ENCODE data around the gene MAML3. TPM values are rescaled to one million over a fixed set of nuclear protein-coding genes. Genes with fewer than 3 reads are reported as not detected.

Gene MAML3
- total RNA-seq, 1 donor from 2014 or later = 9.5 TPM

DNA sequence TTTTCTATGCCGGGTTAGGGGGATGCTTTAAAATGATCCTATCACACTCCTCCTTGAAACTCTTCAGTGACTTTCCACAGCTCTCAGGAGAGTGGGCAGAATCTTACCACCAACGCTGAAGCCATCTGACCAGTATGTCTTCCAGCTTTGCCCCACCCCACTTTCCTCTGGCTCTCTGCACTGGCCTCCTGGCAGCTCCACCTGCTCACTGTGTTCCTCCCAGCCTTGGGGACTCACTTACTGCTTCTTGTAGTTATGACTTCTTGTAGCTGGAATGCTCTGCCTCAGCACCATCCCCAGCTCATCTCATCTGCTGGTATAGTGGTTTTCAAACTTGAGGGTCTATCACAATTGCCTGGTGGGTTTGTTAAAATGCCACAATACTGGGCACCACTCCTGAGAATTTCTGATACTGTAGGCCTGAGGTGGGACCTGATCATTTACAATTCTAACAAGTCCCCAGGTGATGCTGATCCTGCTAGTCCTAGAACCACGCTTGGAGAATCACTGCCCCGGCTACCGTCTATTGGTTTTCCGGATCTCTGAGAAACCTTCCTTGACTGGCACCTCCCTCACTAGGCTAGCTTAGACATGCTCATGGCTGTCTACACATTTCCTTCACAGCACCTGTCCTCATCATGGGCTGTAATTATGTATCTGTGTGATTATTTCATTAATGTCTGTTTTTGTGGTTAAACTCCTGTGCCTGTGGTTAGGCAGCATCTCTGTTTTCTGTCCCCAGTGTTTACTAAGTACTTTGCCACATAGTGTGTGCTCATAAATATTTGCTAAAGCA, 336.1 kb downstream of the MAML3 start:
- DNase-seq (ENCODE audit: low read depth, low spot score) = no peak

DNA sequence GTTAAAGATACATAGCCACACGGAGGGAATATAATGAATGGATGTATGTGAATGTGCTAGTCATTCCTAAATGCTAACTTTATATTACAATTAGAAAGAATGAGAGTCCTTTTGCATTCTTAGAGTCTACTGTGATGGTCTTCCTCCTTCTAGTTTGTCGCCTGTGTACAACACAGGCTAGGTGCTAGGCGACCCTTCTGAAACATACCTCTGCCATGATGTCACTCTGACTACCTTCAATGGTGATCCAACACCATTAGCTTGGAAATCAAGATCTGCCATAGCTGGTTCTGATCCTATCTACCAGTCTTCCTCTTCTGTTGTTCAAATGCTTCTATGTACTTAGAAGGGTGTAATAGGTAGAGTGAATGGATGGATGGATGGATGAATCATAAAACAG, 337.1 kb downstream of the MAML3 start:
- no peak for DNase-seq (ENCODE audit: low read depth, low spot score)

DNA sequence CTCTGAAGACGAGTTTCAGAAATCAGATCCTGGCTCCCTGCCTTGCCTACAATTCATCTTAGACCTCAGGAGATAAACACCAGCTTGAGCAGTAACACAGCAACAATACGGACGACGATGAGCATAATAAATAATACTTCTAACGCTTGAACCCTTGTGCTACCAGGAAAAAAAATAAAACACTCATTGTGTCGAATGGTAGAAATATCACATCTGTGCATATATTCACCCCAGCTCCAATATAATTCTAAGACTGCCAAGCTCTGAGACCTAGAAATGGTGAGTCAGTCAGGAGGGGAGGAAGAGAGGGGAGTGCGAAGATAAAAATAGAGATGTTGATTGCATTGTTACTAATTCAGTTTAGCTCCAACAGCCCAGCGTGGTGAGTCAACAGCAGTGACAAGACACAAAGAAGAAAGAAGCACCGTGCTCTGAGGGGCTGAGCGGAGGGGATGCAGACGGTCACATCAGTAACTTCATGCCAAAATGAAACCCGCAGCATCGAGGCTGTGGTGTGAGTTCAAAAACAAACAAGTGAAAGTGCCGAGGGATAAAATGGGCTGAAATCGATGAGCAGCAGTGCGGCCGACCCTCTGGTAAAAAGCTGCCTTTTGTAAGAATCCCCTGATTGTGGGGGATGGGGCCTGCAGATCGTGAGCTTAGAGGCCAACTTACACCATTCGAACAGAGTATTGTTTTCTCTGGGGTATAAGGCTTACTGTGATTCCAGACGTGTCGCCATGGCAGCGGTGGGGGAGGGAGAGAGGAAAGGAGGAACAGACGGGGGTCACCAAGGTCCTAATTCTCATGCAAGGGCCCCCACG, 338.0 kb downstream of the MAML3 start:
- peak; percentile 67 for DNase-seq (ENCODE audit: low read depth, low spot score)

DNA sequence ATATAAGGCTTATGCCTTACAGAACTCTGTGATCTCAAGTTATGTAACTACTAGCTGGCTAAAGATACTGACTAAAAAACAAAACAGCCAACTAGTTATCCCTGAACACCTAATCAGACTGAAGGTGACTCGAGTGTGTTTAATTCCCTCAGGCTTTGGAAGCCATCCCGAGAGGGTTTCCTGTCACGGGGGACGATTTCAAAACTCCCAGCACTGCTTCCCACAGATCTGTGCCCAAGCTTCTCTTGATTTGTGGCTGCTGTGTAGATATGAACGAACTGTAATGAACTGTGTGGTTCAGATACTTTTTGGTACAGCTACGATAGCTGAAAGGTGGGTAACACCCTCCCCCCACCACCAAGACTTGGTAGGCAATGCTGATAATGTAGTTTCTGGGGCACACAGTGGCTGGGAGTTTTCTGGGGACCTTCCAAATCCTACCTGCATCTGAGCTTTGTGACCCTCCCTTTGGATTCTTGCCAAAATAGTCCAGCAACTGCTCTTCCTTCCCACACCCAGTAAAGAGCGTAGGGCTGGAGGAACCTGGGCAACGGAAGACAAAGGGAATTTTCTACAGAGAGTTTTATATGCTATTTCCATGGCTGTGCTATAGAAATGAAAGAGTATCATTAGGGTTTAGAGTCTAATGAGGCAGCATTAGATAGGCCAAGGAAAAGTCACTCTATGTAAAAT, 339.5 kb downstream of the MAML3 start:
- DNase-seq (ENCODE audit: low read depth, low spot score) = no peak

DNA sequence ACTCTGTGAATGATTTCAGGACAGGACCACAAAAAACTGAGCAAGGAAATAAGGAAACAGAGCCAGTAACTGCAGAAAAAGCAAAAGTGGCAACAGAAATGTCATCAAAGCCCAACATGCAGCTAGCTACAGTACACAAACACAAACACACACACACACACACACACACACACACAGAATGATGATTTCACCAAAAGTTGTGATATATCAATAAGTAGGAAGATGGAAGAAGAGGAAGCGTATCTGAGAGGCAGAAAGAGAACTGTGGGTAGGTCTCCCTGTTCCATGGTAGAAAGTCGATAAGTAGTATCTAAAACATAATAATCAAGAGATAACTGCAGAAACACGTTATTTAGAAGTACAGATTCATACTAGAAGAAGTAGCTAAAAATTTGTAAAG, 340.1 kb downstream of the MAML3 start:
- no peak for DNase-seq (ENCODE audit: low read depth, low spot score)

DNA sequence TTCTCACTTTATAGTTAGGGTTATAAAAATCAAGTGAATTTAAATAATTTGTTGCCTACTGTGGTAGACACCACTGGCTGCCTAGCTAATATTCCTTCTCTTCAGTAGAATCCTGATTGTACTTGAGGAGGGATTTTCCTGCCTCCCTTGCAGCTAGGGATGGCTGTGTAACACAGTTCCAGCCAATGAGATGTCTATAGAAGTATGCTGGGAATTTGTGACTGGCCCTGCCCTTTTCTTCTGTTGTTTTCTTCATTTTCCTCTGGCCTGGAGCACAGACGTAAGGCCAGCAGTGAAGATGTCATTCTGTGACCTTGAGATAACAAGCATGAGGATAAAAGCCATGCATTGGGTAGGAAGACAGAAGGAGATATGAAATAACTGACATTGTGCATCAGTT, 343.3 kb downstream of the MAML3 start:
- DNase-seq (ENCODE audit: low read depth, low spot score) = no peak

DNA sequence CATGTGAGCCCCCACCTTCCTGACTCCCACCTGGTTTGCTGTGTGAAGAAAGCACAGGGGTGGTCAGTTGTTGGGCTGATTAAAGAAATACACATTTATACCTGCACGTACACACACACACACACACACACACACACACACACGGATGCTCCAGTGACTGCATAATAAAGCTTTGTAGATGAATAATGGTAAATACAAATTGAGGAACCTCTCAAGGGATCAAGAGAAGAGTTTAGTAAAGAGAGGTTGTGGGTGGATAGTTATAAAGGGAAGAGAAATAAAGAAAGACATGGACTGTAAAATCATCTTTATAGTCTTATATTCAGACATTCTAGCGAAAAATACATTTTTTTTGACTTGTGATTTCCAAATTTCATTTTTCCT, 344.2 kb downstream of the MAML3 start:
- DNase-seq (ENCODE audit: low read depth, low spot score) = no peak

DNA sequence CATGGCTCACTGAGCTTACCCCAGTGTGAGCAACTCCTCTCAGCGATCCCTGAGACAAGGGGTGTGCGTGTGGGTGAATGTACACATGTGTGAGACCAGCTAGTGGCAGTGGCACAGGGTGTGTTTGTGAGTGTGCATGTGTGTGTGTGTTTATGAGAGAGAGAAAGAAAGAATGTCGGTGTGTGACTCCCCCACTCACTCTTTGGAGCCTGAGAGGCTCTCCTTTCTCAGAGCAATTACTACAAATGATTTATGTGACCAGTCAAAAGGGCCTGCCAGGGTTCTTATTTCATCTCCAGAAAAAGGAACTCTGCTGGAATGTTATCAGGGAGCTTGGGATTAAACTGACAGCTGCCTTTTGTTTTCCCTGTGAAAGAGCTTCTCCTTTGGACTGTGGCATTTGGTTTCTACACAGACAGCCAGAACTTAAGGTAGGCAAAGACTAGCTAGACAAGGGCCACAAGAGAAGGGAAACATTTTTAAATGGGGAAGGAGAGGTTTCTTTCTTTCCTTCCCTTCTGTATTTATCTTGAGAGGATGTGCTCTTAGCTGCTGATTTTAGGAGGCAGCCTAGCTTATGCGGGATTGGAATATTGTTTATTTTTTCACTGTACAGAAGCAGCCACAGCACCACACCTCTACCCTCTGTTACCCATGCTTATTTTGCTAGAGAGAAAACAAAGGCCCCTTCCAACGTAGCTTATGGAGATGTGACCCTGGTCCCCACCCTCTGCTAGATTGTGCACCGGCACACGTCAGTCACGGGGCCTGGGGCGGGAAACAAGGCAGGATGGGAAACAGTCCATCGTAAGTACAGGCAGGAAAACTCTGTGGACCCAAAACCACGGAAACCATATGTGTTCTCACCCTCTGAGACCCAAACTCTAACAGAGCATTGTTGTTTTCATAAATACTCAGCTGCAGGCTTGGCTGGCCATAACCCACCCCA, 344.9 kb downstream of the MAML3 start:
- no peak for DNase-seq (ENCODE audit: low read depth, low spot score)

DNA sequence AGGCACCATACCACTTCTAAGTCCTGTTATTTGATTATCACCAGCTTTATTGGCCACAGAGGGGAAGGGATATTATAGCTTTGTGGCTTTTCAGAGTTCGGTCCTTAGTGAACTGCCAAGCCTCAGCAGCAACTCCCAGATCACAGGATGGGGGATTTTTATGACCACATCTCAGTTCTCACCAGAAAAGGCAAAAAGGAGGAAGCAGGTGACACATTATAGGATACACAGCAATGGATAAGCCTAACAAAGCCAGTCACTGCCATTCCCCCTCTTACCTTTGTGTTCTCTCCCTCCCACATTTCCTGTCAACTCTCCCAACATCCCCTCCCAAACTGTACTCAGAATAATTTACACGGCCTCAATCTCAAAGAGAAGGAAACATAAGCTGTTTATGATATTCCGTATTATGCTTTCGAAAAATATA, 345.6 kb downstream of the MAML3 start:
- DNase-seq (ENCODE audit: low read depth, low spot score) = no peak

DNA sequence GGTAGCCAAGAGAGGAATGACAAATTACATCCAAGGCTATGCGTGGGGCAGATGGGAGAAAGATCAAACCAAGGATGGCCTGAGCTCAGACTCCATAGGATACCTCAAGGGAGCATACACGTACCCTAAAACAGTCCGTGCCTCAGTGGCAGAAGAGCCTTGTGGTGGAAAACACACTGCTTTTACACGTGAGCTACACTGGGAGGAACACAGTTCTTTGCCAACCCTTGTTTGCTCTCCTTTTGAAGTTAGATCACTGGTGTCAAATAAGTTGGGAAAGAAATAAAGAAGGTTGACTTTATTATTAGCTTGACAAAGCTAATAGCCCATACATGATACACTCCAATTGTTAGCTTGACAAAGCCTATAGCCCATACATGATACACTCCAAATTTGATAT, 346.5 kb downstream of the MAML3 start:
- no peak for DNase-seq (ENCODE audit: low read depth, low spot score)

DNA sequence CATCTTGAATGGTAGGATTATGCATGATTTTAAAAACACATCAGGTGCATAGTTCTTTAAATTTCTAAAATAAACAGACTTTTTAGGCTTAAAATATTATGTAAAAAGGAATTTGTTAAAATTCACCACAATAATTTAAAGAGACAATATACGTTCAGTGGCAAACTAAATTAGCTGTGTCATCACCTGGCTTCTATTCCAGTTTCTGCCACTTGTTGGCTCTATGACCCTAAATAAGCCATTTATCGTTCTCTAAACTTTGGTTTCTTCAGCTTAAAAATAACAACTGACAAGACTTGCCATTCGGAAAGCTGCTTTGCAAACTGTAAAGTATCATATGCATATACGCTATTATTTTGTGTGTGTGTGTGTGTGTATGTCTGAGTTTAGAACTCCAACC, 347.1 kb downstream of the MAML3 start:
- no peak for DNase-seq (ENCODE audit: low read depth, low spot score)

DNA sequence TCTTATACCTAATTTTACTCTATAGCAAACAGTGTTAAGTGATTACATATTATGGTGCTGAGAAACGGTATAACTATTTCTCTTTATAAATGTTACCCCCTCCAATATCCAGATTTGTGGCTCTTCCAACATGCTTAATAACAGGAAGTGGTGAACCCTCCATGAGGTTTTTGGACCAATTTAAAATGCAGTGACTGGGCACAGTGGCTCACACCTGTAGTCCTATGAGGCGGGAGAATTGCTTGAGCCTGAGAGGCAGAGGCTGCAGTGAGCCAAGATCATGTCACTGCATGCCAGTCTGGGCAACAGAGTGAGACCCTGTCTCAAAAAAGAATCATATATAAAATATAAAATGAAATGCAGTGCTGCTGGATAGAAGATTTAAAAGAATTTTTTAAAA, 351.1 kb downstream of the MAML3 start:
- no peak for DNase-seq (ENCODE audit: low read depth, low spot score)

DNA sequence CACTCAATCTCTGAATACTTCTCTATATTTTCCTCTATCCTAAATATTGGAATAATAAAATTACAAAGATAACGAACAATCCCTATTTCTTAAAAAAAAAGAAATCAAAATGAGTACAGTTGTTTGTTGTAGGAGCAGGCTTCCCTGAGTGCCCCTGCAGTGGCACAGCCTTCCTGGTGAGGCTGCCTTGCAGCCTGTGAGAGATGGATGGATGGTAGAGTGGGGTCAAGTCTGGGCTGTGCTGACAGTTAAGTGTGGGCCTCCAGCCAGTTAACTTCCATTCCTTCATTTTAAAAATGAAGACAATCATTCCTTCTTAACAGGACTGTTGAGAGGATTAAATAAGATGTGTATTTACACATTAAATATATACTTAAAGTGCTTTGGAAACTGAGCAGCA, 351.5 kb downstream of the MAML3 start:
- no peak for DNase-seq (ENCODE audit: low read depth, low spot score)

DNA sequence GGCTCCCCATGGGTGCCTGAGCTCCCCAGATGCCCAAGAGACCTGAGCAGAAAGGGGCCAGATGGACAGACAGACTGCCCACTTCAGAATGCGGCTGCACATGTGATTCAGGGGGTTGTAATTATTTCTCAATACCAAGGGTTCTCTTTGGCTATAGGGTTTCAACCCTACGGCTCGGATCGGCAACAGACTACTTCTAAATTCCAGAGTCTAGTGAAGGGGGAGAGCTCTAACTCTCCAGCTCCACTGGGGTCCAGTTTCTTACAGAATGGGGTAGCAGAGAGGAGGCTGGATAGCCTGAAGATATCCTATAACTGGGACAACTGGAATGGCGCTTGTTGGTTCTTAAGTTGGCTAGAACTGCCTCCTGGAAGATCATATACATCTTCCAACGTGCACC, 352.1 kb downstream of the MAML3 start:
- no peak for DNase-seq (ENCODE audit: low read depth, low spot score)

DNA sequence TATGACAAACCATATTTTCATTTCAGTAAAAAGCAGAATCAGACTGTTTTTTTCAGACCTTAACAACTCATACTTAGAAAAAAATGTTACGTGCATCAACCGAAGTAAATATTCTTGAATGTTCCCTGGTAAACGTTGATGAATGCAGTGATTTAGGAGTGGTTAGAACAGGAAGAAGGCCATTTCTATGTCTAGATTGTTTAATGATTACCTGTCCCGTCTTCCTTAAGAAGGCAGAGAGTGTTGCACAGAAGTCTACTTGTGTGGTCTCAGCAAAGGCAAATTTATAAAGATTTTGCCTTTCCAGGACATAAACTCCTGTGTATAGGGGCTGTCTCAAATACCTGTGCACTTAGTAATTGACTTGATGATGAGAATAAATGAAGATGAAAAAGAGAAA, 353.9 kb downstream of the MAML3 start:
- no peak for DNase-seq (ENCODE audit: low read depth, low spot score)

DNA sequence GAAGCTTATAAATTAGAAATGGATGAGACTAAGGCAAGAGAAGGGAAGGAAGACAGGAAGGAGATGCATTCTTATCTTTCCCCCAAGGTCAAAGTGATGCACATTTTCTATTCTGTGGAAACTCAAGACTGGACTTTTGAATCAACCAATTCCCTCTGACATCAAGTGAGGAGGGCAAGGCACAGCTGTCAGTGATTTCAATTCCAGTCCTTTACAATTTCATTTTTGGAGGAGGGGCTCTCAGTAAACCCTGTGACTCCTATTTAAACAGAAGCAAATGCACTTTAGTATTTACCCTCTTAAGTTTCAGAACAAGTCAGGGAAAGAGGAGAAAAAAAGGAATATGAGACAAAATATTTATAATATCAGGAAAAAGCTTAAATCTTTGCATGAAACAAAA, 354.4 kb downstream of the MAML3 start:
- no peak for DNase-seq (ENCODE audit: low read depth, low spot score)

DNA sequence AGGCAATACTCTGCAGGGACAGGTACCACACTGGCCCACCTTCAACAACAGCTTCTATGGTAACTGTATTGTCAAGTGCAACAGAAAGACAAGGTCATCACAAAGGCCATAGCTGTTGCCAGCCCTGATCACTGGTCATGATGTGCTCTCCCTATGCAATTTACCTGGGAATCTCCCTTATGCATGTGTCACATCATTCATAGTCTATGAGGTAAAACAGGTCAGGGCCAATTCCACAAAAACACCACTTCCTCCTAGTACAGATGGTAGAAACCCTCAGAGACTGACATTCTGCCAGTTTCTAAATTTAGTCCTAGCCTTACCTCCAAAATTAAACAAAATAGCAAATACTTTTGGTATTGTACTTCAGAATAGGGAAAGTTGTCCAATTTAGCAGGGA, 355.5 kb downstream of the MAML3 start:
- no peak for DNase-seq (ENCODE audit: low read depth, low spot score)

DNA sequence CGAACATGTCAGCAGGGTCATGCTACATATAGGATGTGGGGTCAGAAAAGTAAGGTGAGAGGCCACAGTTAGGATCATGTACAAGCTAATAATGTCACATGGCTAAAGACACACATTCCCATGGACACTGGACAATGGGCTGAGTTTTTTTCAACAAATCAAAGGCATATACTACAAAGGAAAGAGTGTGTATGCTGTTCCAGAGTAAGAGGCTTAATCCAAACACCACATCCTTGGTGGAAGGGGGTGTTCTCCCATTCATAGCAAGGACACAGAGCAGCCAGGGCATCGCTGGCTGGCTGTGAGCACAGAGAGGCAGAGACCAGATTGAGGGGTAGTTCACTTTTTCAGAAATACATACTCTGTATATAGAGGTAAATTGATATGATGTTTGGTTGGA, 356.7 kb downstream of the MAML3 start:
- DNase-seq (ENCODE audit: low read depth, low spot score) = no peak

DNA sequence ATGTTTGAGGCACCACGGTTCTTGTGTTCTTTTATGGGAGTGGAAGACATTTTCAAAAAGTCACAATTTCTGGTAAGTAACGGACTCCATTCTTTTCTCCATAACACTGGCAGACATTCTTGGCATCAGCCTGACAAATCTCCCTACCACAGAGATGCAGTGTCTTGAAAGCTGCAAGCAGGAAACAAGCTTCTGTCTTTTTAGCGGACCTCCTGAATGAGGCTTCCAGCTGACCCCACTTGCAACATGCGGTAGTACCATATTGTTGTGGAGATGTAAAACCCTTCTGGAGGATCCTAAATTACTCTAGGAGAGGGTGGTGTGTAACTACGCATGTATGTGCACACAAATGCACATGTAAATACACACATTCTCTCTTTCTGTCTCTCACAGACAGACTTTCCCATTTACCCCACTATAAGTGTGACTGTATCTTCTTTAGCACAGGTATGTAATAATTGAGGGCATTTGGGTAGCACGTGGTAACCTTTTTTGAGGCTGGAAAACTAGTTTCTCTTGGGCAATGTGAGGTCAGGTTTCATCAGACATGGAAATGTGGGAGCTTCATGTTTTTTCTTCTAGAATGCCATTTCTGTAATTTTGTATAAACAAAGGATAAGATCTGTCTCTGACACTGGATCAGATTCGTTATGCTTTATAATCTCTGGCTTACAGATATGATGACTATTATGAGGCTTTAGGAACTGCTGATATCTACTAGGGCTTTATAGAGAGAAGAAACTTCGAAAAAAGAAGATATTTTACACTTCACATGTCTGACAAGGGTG, 358.3 kb downstream of the MAML3 start:
- no peak for DNase-seq (ENCODE audit: low read depth, low spot score)

Data from pulmonary artery endothelial cell (primary cell).